Breast epithelium (tissue), 3 donors: Measurements from ENCODE around the gene ZNF225.

ENCODE experiments used
- CTCF ChIP-seq, 3 donors: fragments of 450-650 bp; IDR thresholded peaks; one replicate each; pipeline ENCODE4 v1.5.1; 2016 to 2017; ENCODE audit warnings: antibody characterized with exemption in 3 of 3, mild to moderate bottlenecking in 3 of 3, moderate library complexity in 3 of 3
- POLR2A ChIP-seq: fragments of 450-650 bp; IDR thresholded peaks from one replicate; pipeline ENCODE4 v1.6.1; 2016; ENCODE audit warnings: antibody characterized with exemption, mild to moderate bottlenecking, moderate library complexity
- POLR2AphosphoS5 ChIP-seq, 3 donors: sonication (generic); formaldehyde crosslinking; IDR thresholded peaks; one replicate each; pipeline ENCODE4 v1.6.1; 2017; ENCODE audit warnings: antibody characterized with exemption in 3 of 3

- TF ChIP-seq CTCF (IDR thresholded peaks at IDR 0.05) (no peak), POLR2A (no peak), POLR2AphosphoS5 (IDR thresholded peaks at IDR 0.05) (no peak)
Observed at GRCh38 chr19:44107751-44108150, 5.4 kb upstream of the ZNF225 start.
